Keratinocyte (primary cell): ENCODE results near the gene SLC25A19. TPM values are rescaled to one million over a fixed set of nuclear protein-coding genes. Genes with fewer than 3 reads are reported as not detected.
A peak's percentile ranks its signal among the peaks of the same experiment; 100 is the strongest.

ENCODE experiments used
- DNase-seq: peaks from one replicate; pipeline ENCODE4 v3.0.0-alpha.2; 2011; ENCODE audit warnings: low read depth, missing footprints, low spot score
- FAIRE-seq: peaks from 2 replicates; lab custom pipeline; 2011; peaks lifted over from hg19 to GRCh38; lab: Jason Lieb, UNC
- H2AFZ ChIP-seq: 2 replicates; pipeline ENCODE4 v1.6.0; 2012; ENCODE audit warnings: low read length, control low read depth, inconsistent platforms; ENCODE audit not compliant: control insufficient read depth
- H3K27ac ChIP-seq: 2 replicates; pipeline ENCODE4 v1.5.1; 2011; ENCODE audit warnings: low read length; ENCODE audit not compliant: control insufficient read depth, insufficient read depth
- H3K27me3 ChIP-seq: 3 replicates; pipeline ENCODE4 v1.6.0; 2011; ENCODE audit warnings: low read length; ENCODE audit not compliant: control insufficient read depth, insufficient read depth; ENCODE audit errors: extremely low read depth
- H3K36me3 ChIP-seq, 2 experiments: 2 replicates in 1 of 2; 3 replicates in 1 of 2; pipeline ENCODE4 v1.5.1; 2011; ENCODE audit warnings: low read length in 2 of 2, mild to moderate bottlenecking in 1 of 2; ENCODE audit not compliant: control insufficient read depth in 2 of 2, insufficient read depth in 2 of 2; ENCODE audit errors: extremely low read depth in 1 of 2
- H3K4me1 ChIP-seq: 3 replicates; pipeline ENCODE4 v1.5.1; 2011; ENCODE audit warnings: low read length; ENCODE audit not compliant: control insufficient read depth, insufficient read depth; ENCODE audit errors: extremely low read depth
- H3K4me2 ChIP-seq: 3 replicates; pipeline ENCODE4 v1.6.0; 2011; ENCODE audit warnings: low read depth, low read length; ENCODE audit not compliant: control insufficient read depth, insufficient read depth; ENCODE audit errors: extremely low read depth
- H3K4me3 ChIP-seq, 3 experiments: fragments of 200-600 bp in 1 of 3; sonication (generic) in 1 of 3; 2 replicates in 2 of 3; 3 replicates in 1 of 3; pipeline ENCODE4 v1.5.1; 2011 to 2016; ENCODE audit warnings: low read length in 3 of 3, mild to moderate bottlenecking in 3 of 3, control low read depth in 2 of 3, inconsistent platforms in 1 of 3, low read depth in 1 of 3, mixed read lengths in 1 of 3, mixed run types in 1 of 3, moderate library complexity in 1 of 3; ENCODE audit not compliant: control insufficient read depth in 2 of 3, insufficient read depth in 2 of 3; ENCODE audit errors: extremely low read depth in 1 of 3
- H3K79me2 ChIP-seq: 2 replicates; pipeline ENCODE4 v1.6.0; 2012; ENCODE audit warnings: low read length; ENCODE audit not compliant: control insufficient read depth, insufficient read depth
- H3K9ac ChIP-seq: 3 replicates; pipeline ENCODE4 v1.6.0; 2011; ENCODE audit warnings: low read length; ENCODE audit not compliant: control insufficient read depth, insufficient read depth; ENCODE audit errors: extremely low read depth
- H3K9me1 ChIP-seq: 3 replicates; pipeline ENCODE4 v1.6.0; 2011; ENCODE audit warnings: low read length; ENCODE audit not compliant: control insufficient read depth, insufficient read depth; ENCODE audit errors: extremely low read depth
- H3K9me3 ChIP-seq: 2 replicates; pipeline ENCODE4 v1.5.1; 2012; ENCODE audit warnings: low read depth, low read length; ENCODE audit not compliant: control insufficient read depth
- H4K20me1 ChIP-seq: 3 replicates; pipeline ENCODE4 v1.6.0; 2011; ENCODE audit warnings: low read length; ENCODE audit not compliant: control insufficient read depth, insufficient read depth; ENCODE audit errors: extremely low read depth
- EZH2 ChIP-seq: IDR thresholded peaks from one replicate; pipeline ENCODE4 v1.6.1; 2012; ENCODE audit warnings: inconsistent platforms, mild to moderate bottlenecking, low read length, moderate library complexity
- dilution Hi-C: fragments of 300-500 bp; cut with MboI; formaldehyde crosslinking; loops from one replicate; pipeline ENCODE4 v1.7.0; 2020; ENCODE audit warnings: low sequenced_read_pairs; ENCODE audit not compliant: extremely low pct_ligation_motif_present
- polyA plus RNA-seq, 5 experiments: library from polyadenylated mRNA; depleted of rRNA in 3 of 5; stranded (reverse) in 3 of 5; stranded (forward) in 1 of 5; unstranded in 1 of 5; fragments of >200 nt; gene quantifications; 1 replicate in 1 of 5; 2 replicates in 3 of 5; 3 replicates in 1 of 5; pipeline versions ENCODE4 v1.2.1 to v1.2.3, GENCODE V29; 2011 to 2012; ENCODE audit warnings: missing spikeins in 2 of 5, low read depth in 1 of 5, low replicate concordance in 1 of 5
- TF ChIP-seq, protein P1 (sequence below), 3 experiments: IDR thresholded peaks in 1 of 3; conservative IDR thresholded peaks in 1 of 3; optimal IDR thresholded peaks in 1 of 3; 2 replicates in 2 of 3; 3 replicates in 1 of 3; pipeline versions ENCODE3 to v1.5.1; 2011; ENCODE audit warnings: low read length in 3 of 3, mild to moderate bottlenecking in 3 of 3, moderate library complexity in 2 of 3, control low read depth in 1 of 3, inconsistent platforms in 1 of 3; ENCODE audit not compliant: insufficient read depth in 2 of 3; ENCODE audit errors: extremely low read depth in 1 of 3

The SLC25A19 gene
- polyA plus RNA-seq, 1 donor (not counting 4 experiments of a cell fraction or from before 2014, with no cell fraction given), result 7.0 TPM

- Histone ChIP-seq H3K4me1 (peaks cover 10% of the 10 kb centered on the region), H3K4me3 (peak overlapping the region; percentile 58 to 85 (median 84)), H3K27me3 (no peaks in the 10 kb centered on the region), H3K79me2 (peaks cover 7% of the 10 kb centered on the region), H3K9me1 (no peaks in the 10 kb centered on the region), H3K9ac (peak overlapping the region; percentile 93), H4K20me1 (no peaks in the 10 kb centered on the region), H3K27ac (no peak overlapping the region), H3K36me3 (peaks cover 3 to 10% of the 10 kb centered on the region in 2 experiments), H2AFZ (no peak overlapping the region), H3K9me3 (no peaks in the 10 kb centered on the region), H3K4me2 (peak overlapping the region; percentile 88)
- dilution Hi-C loops, result no loop called here
- FAIRE-seq (no peak), DNase-seq (no peak)
- TF ChIP-seq EZH2, result no peak
- TF ChIP-seq, protein P1, sequence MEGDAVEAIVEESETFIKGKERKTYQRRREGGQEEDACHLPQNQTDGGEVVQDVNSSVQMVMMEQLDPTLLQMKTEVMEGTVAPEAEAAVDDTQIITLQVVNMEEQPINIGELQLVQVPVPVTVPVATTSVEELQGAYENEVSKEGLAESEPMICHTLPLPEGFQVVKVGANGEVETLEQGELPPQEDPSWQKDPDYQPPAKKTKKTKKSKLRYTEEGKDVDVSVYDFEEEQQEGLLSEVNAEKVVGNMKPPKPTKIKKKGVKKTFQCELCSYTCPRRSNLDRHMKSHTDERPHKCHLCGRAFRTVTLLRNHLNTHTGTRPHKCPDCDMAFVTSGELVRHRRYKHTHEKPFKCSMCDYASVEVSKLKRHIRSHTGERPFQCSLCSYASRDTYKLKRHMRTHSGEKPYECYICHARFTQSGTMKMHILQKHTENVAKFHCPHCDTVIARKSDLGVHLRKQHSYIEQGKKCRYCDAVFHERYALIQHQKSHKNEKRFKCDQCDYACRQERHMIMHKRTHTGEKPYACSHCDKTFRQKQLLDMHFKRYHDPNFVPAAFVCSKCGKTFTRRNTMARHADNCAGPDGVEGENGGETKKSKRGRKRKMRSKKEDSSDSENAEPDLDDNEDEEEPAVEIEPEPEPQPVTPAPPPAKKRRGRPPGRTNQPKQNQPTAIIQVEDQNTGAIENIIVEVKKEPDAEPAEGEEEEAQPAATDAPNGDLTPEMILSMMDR (optimal IDR thresholded peaks at IDR 0.05 in 1 of 3, IDR thresholded peaks at IDR 0.05 in 1 of 3, conservative IDR thresholded peaks at IDR 0.05 in 1 of 3; ENCODE audit: extremely low read depth in 1 of 3, insufficient read depth in 2 of 3, low read length in 3 of 3), result no peak
Observed at GRCh38 chr17:75288359-75288758, 874 bp downstream of the SLC25A19 start.

DNA sequence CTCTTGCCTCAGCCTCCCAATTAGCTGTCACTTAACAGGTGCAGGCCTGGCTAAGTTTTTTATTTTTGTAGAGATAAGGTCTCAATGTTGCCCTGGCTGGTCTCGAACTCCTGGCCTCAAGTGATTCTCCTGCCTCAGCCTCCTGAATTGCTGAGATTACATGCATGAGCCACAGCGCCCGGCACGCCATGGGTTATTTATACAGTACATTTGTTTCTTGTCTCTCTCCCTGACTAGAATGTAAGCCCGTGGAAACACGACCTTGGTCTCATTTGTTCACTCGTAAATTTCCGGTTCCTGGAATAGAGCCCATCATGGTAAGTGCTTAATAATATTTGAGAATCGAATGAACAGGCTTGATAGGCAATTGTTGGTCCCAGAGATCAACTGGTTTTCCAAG is 2.0 kb downstream of the SLC25A19 start:
- Histone ChIP-seq H3K27me3 (no peaks in the 10 kb centered on the region), H3K36me3 (peaks cover 3 to 10% of the 10 kb centered on the region in 2 experiments), H4K20me1 (no peaks in the 10 kb centered on the region), H3K4me3 (no peak overlapping the region), H3K9ac (no peak overlapping the region), H3K9me1 (no peaks in the 10 kb centered on the region), H3K4me2 (no peak overlapping the region), H3K79me2 (peaks cover 7% of the 10 kb centered on the region), H3K27ac (no peak overlapping the region), H3K9me3 (no peaks in the 10 kb centered on the region), H3K4me1 (peaks cover 10% of the 10 kb centered on the region), H2AFZ (no peak overlapping the region)
- TF ChIP-seq, protein P1 (optimal IDR thresholded peaks at IDR 0.05 in 1 of 3, IDR thresholded peaks at IDR 0.05 in 1 of 3, conservative IDR thresholded peaks at IDR 0.05 in 1 of 3; ENCODE audit: extremely low read depth in 1 of 3, insufficient read depth in 2 of 3, low read length in 3 of 3), result no peak
- no peak for TF ChIP-seq EZH2
- DNase-seq (no peak), FAIRE-seq (no peak)
- dilution Hi-C loops, result no loop called here
